HG03025 (cell line): ENCODE measurements around the gene SH3GL1.

Source experiments
- ATAC-seq: cut with Tn5 transposase; IDR thresholded peaks from one replicate; pipeline ENCODE4 v1.9.1; 2021; ENCODE audit warnings: mild to moderate bottlenecking, moderate library complexity; ENCODE audit not compliant: unreplicated experiment, low FRiP score

Gene SH3GL1

GRCh38 chr19:4326215-4326836 lies 74.0 kb downstream of the SH3GL1 start:
- ATAC-seq: no peak

- ATAC-seq: no peak
Observed at GRCh38 chr19:4324228-4324627, 76.1 kb downstream of the SH3GL1 start.

GRCh38 chr19:4323692-4324091 lies 76.7 kb downstream of the SH3GL1 start:
- ATAC-seq: no peak

GRCh38 chr19:4322942-4323665 lies 77.2 kb downstream of the SH3GL1 start:
- no peak for ATAC-seq

GRCh38 chr19:4320419-4320818 lies 79.9 kb downstream of the SH3GL1 start:
- ATAC-seq: no peak

- ATAC-seq: no peak
Observed at GRCh38 chr19:4319067-4319718, 81.2 kb downstream of the SH3GL1 start.

- ATAC-seq: no peak
Observed at GRCh38 chr19:4318460-4318859, 81.9 kb downstream of the SH3GL1 start.

GRCh38 chr19:4316956-4317355 lies 83.4 kb downstream of the SH3GL1 start:
- no peak for ATAC-seq

- no peak for ATAC-seq
Observed at GRCh38 chr19:4313847-4314490, 86.4 kb downstream of the SH3GL1 start.
